ENCODE results near the gene KDSR. TPM values are rescaled to one million over a fixed set of nuclear protein-coding genes. Genes with fewer than 3 reads are reported as not detected.

KDSR gene
- total RNA-seq, 1 donor from 2014 or later, result 31.3 TPM

- Histone ChIP-seq H3K27me3 (ENCODE audit: low read depth) (no peaks in the 10 kb centered on the region), H3K27ac (replicated peaks) (peak overlapping the region; percentile 48), H3K4me3 (no peak overlapping the region), H3K36me3 (peaks cover 99% of the 10 kb centered on the region), H3K4me1 (peaks cover 7% of the 10 kb centered on the region), H3K9me3 (replicated peaks) (no peaks in the 10 kb centered on the region)
- intact Hi-C loops (cut with micrococcal nuclease), result no loop called here
- TF ChIP-seq CTCF (IDR thresholded peaks at IDR 0.05; ENCODE audit: borderline replicate concordance), result no peak
- DNase-seq, result no peak
These were observed 27.9 kb upstream of the KDSR start for GRCh38 chr18:63394954-63395353.

GRCh38 chr18:63387861-63388260 is 20.9 kb upstream of the KDSR start:
- no peak for DNase-seq
- Histone ChIP-seq H3K4me1 (no peaks in the 10 kb centered on the region), H3K4me3 (no peak overlapping the region), H3K36me3 (peaks cover 37% of the 10 kb centered on the region), H3K9me3 (replicated peaks) (peaks cover 2% of the 10 kb centered on the region), H3K27me3 (ENCODE audit: low read depth) (no peaks in the 10 kb centered on the region), H3K27ac (replicated peaks) (no peak overlapping the region)
- intact Hi-C loops (cut with micrococcal nuclease), result no loop called here
- no peak for TF ChIP-seq CTCF (IDR thresholded peaks at IDR 0.05; ENCODE audit: borderline replicate concordance)

DNA sequence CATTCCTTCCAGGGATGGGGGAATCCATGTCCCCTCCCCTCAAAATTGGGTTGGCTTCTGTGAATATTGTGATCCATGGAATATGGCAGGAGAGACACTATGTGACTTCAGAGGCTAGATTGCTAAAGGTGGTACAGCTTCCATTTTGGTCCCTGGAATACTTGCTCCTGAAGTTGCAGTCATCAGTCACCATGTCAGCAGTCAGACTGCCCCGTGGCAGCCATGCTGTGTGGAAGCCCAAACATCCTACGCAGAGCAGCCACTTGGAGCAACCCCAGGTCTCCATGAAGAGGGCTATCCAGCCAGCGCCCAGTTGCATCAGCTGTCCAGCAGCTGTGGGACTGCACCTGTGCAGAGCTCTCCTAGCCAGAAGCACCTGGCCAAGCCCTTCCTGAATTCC is 15.8 kb upstream of the KDSR start:
- no peaks in the 10 kb centered on the region for H3K4me1 ChIP-seq
- intact Hi-C loops (cut with micrococcal nuclease), result no loop called here
- no peaks in the 10 kb centered on the region for H3K27me3 ChIP-seq (ENCODE audit: low read depth)
- peaks cover 4% of the 10 kb centered on the region for H3K9me3 ChIP-seq (replicated peaks)
- no peak for TF ChIP-seq CTCF (IDR thresholded peaks at IDR 0.05; ENCODE audit: borderline replicate concordance)
- H3K36me3 ChIP-seq, result no peaks in the 10 kb centered on the region
- DNase-seq, result no peak
- no peak overlapping the region for H3K4me3 ChIP-seq
- no peak overlapping the region for H3K27ac ChIP-seq (replicated peaks)

DNA sequence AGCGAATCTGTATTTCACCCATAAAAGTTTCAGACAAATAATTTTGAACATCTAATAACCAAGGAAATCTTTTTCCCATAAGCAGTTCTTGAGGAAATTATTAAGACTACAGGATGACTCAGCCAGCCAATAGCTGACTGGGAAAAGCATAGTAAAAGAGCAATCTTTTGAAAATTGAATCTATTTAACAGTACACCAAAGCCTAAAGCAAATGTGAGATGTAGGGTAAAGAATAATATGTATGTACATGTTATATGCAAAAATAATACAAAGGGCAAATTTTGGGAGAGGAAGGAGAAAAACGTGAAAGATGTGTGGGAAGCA is 12.6 kb upstream of the KDSR start:
- Histone ChIP-seq H3K36me3 (peaks cover 3% of the 10 kb centered on the region), H3K4me3 (no peak overlapping the region), H3K27me3 (ENCODE audit: low read depth) (no peaks in the 10 kb centered on the region), H3K9me3 (replicated peaks) (peaks cover 16% of the 10 kb centered on the region), H3K27ac (replicated peaks) (no peak overlapping the region), H3K4me1 (no peaks in the 10 kb centered on the region)
- intact Hi-C loops (cut with micrococcal nuclease), result no loop called here
- TF ChIP-seq CTCF (IDR thresholded peaks at IDR 0.05; ENCODE audit: borderline replicate concordance), result no peak
- no peak for DNase-seq

- Histone ChIP-seq H3K36me3 (peaks cover 3% of the 10 kb centered on the region), H3K27me3 (ENCODE audit: low read depth) (no peaks in the 10 kb centered on the region), H3K4me3 (no peak overlapping the region), H3K27ac (replicated peaks) (no peak overlapping the region), H3K9me3 (replicated peaks) (peaks cover 16% of the 10 kb centered on the region), H3K4me1 (no peaks in the 10 kb centered on the region)
- TF ChIP-seq CTCF (IDR thresholded peaks at IDR 0.05; ENCODE audit: borderline replicate concordance), result no peak
- DNase-seq, result no peak
- intact Hi-C loops (cut with micrococcal nuclease), result no loop called here
These were observed 12.1 kb upstream of the KDSR start for GRCh38 chr18:63378919-63379638.

Data from left ventricle myocardium inferior (tissue), 1 donor.